Upper lobe of left lung (tissue), 6 donors: ENCODE results near the gene HSPD1. TPM values are rescaled to one million over a fixed set of nuclear protein-coding genes. Genes with fewer than 3 reads are reported as not detected.
A peak's percentile ranks its signal among the peaks of the same experiment; 100 is the strongest.

ENCODE experiments used
- ATAC-seq, 2 donors: fragments of 200-7000 bp; cut with Tn5 transposase; one replicate each; pipeline ENCODE4 v1.9.1; 2022; ENCODE audit warnings: mild to moderate bottlenecking in 2 of 2, moderate library complexity in 2 of 2; ENCODE audit not compliant: low FRiP score in 2 of 2
- DNase-seq, 2 donors: peaks; one replicate each; pipeline ENCODE4 v3.0.0-alpha.2; 2019 to 2020
- H3K27ac ChIP-seq, 4 donors: fragments of 200-600 bp; sonication (generic); one replicate each; pipeline ENCODE4 v1.5.1; 2016 to 2019
- H3K27me3 ChIP-seq, 4 donors: fragments of 200-600 bp; sonication (generic); one replicate each; pipeline ENCODE4 v1.5.1; 2017 to 2019
- H3K36me3 ChIP-seq, 4 donors: fragments of 200-600 bp; sonication (generic); one replicate each; pipeline ENCODE4 v1.5.1; 2016 to 2019
- H3K4me1 ChIP-seq, 4 donors: fragments of 200-600 bp; sonication (generic); one replicate each; pipeline ENCODE4 v1.5.1; 2018 to 2019
- H3K4me3 ChIP-seq, 4 donors: fragments of 200-600 bp; sonication (generic); one replicate each; pipeline ENCODE4 v1.5.1; 2017 to 2019; ENCODE audit warnings: mild to moderate bottlenecking in 2 of 4, moderate library complexity in 1 of 4
- H3K9me3 ChIP-seq, 4 donors: fragments of 200-600 bp; sonication (generic); one replicate each; pipeline ENCODE4 v1.5.1; 2018 to 2019
- EP300 ChIP-seq, 4 donors: sonication (generic); formaldehyde crosslinking; IDR thresholded peaks; one replicate each; pipeline ENCODE4 v1.5.1; 2017; ENCODE audit warnings: antibody characterized with exemption in 4 of 4, control low read depth in 2 of 4
- POLR2A ChIP-seq, 4 donors: fragments of 450-650 bp; IDR thresholded peaks; one replicate each; pipeline ENCODE4 v1.5.1; 2016 to 2017; ENCODE audit warnings: antibody characterized with exemption in 4 of 4, mild to moderate bottlenecking in 2 of 4
- POLR2AphosphoS5 ChIP-seq, 2 donors: sonication (generic); formaldehyde crosslinking; IDR thresholded peaks; one replicate each; pipeline ENCODE4 v1.5.1; 2017; ENCODE audit warnings: antibody characterized with exemption in 2 of 2
- WGBS, 2 donors: methylation state at CpG; one replicate each; pipeline ENCODE4 v1.1.5; 2017 to 2018; 5-methylcytosine and 5-hydroxymethylcytosine counted together
- total RNA-seq, 6 donors: library from RNA; depleted of rRNA in 4 of 6; stranded (reverse); fragments of >200 nt in 4 of 6; gene quantifications; one replicate each; pipeline versions ENCODE4 v1.1.0 to v1.2.1, GENCODE V29; 2016 to 2021
- TF ChIP-seq, protein P1 (sequence below), 6 experiments: fragments of 450-650 bp in 4 of 6; fragments of 200-600 bp in 2 of 6; sonication (generic) in 2 of 6; IDR thresholded peaks; one replicate each; pipeline ENCODE4 v1.5.1; 2016 to 2019; ENCODE audit warnings: antibody characterized with exemption in 6 of 6
- donor health status: DM: no; HTN: no; CAD: no; lungs with moderate emphysema.
- donor health status: DM: no; HTN: yes; CAD: no; lungs with severe emphysema.

Gene HSPD1
- total RNA-seq, 6 donors from 2014 or later: 42.8 to 159 (median 123) TPM

DNA sequence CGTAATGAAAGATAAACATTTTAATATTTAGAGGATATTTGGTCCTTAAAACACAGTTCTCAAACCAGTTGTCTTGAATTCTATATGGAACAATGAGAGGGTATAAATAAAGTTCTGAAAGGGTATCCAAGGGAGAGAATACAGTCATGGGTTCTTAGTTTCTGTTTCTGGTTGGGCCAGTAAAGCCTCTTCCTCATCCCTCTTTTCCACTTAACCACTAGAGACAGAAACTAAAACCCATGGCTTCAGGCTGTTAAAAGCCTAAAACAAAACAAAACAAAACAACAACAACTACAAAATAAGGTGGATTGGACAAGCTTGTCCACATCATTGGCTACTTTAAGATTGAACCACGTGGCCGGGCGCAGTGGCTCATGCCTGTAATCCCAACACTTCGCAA, 27.5 kb downstream of the HSPD1 start:
- 98 to 100% methylated on average over 5 of the region's 5 CpGs for WGBS, 2 donors
- TF ChIP-seq, protein P1, sequence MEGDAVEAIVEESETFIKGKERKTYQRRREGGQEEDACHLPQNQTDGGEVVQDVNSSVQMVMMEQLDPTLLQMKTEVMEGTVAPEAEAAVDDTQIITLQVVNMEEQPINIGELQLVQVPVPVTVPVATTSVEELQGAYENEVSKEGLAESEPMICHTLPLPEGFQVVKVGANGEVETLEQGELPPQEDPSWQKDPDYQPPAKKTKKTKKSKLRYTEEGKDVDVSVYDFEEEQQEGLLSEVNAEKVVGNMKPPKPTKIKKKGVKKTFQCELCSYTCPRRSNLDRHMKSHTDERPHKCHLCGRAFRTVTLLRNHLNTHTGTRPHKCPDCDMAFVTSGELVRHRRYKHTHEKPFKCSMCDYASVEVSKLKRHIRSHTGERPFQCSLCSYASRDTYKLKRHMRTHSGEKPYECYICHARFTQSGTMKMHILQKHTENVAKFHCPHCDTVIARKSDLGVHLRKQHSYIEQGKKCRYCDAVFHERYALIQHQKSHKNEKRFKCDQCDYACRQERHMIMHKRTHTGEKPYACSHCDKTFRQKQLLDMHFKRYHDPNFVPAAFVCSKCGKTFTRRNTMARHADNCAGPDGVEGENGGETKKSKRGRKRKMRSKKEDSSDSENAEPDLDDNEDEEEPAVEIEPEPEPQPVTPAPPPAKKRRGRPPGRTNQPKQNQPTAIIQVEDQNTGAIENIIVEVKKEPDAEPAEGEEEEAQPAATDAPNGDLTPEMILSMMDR (IDR thresholded peaks at IDR 0.05): no peak
- TF ChIP-seq POLR2A (IDR thresholded peaks at IDR 0.05) (no peak), POLR2AphosphoS5 (IDR thresholded peaks at IDR 0.05) (no peak), EP300 (IDR thresholded peaks at IDR 0.05) (no peak)
- ATAC-seq (no peak), DNase-seq (no peak)
- no peak overlapping the region for H3K27ac ChIP-seq
- no peaks in the 10 kb centered on the region for H3K4me1 ChIP-seq
- no peaks in the 10 kb centered on the region for H3K27me3 ChIP-seq
- no peak overlapping the region for H3K4me3 ChIP-seq
- H3K9me3 ChIP-seq: no peaks in the 10 kb centered on the region
- H3K36me3 ChIP-seq: peaks cover 24 to 94% (median 69%) of the 10 kb centered on the region in 4 donors

DNA sequence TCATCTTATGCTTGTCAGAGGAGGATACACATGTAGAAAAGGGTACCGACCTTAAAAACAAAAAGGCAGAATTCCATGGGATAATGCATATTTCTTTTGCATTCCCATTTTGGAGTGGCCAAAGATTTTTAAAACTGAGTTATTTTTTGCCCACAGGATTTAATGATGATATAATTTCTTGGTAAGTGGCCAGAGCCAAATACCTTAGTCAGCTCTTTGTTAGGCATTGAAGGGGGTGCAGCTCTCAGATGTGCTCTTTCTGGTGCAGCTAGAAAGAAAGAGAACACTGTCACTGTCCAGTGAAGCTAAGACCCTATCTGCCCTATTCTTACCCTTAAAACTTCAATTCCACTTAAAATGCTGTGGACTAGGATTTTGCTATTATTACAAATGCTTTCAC, 35.5 kb downstream of the HSPD1 start:
- Histone ChIP-seq H3K27me3 (no peaks in the 10 kb centered on the region), H3K27ac (no peak overlapping the region), H3K36me3 (peaks cover 32 to 90% (median 49%) of the 10 kb centered on the region in 4 donors), H3K4me1 (peaks cover 0 to 10% (median 0%) of the 10 kb centered on the region in 4 donors), H3K4me3 (no peak overlapping the region), H3K9me3 (no peaks in the 10 kb centered on the region)
- ATAC-seq: no peak
- TF ChIP-seq POLR2AphosphoS5 (IDR thresholded peaks at IDR 0.05) (no peak), POLR2A (IDR thresholded peaks at IDR 0.05) (no peak), EP300 (IDR thresholded peaks at IDR 0.05) (no peak)
- TF ChIP-seq, protein P1 (IDR thresholded peaks at IDR 0.05): no peak
- no peak for DNase-seq
- 69 to 80% methylated on average over 1 of the region's 1 CpG for WGBS, 2 donors

DNA sequence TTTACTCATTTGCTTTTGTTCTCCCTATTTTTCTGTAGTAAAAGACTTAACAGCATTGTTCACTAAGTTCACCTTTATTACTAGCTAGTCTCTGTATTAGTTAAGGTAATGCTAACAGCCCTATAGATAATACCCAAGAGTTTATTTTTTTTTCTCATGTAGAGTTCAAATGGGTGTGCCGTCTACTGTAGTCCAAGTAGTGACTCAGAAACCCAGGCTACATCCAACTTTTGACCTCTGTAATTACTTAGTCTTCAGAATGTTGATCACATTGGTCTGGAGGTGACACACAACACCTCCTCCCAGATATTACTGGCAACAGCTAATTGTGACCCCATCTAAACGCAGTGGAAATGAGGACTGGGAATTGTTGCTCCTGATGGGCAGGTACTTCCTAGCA, 38.6 kb downstream of the HSPD1 start:
- Histone ChIP-seq H3K27me3 (no peaks in the 10 kb centered on the region), H3K9me3 (no peaks in the 10 kb centered on the region), H3K4me1 (peaks cover 0 to 27% (median 5%) of the 10 kb centered on the region in 4 donors), H3K4me3 (no peak overlapping the region), H3K36me3 (peaks cover 21 to 58% (median 30%) of the 10 kb centered on the region in 4 donors), H3K27ac (no peak overlapping the region)
- 76 to 94% methylated on average over 2 of the region's 2 CpGs for WGBS, 2 donors
- no peak for TF ChIP-seq POLR2A (IDR thresholded peaks at IDR 0.05)
- TF ChIP-seq, protein P1 (IDR thresholded peaks at IDR 0.05): no peak
- TF ChIP-seq EP300 (IDR thresholded peaks at IDR 0.05): no peak
- TF ChIP-seq POLR2AphosphoS5 (IDR thresholded peaks at IDR 0.05): no peak
- DNase-seq: no peak
- ATAC-seq: peak in 1 of 2 donors; percentile 78

- no peak overlapping the region for H3K4me3 ChIP-seq
- H3K9me3 ChIP-seq: no peaks in the 10 kb centered on the region
- peaks cover 0 to 27% (median 5%) of the 10 kb centered on the region in 4 donors for H3K4me1 ChIP-seq
- H3K27ac ChIP-seq: no peak overlapping the region
- H3K36me3 ChIP-seq: peaks cover 17 to 54% (median 27%) of the 10 kb centered on the region in 4 donors
- DNase-seq (no peak), ATAC-seq (no peak)
- no peak for TF ChIP-seq EP300 (IDR thresholded peaks at IDR 0.05)
- TF ChIP-seq, protein P1 (IDR thresholded peaks at IDR 0.05): no peak
- no peak for TF ChIP-seq POLR2A (IDR thresholded peaks at IDR 0.05)
- TF ChIP-seq POLR2AphosphoS5 (IDR thresholded peaks at IDR 0.05): no peak
- H3K27me3 ChIP-seq: no peaks in the 10 kb centered on the region
- WGBS, 2 donors: 70 to 76% methylated on average over 4 of the region's 4 CpGs
Observed at GRCh38 chr2:197460649-197461048, 39.0 kb downstream of the HSPD1 start.

- TF ChIP-seq POLR2AphosphoS5 (IDR thresholded peaks at IDR 0.05): no peak
- TF ChIP-seq, protein P1 (IDR thresholded peaks at IDR 0.05): no peak
- TF ChIP-seq POLR2A (IDR thresholded peaks at IDR 0.05): no peak
- TF ChIP-seq EP300 (IDR thresholded peaks at IDR 0.05): no peak
- ATAC-seq (no peak), DNase-seq (no peak)
- peaks cover 13 to 42% (median 22%) of the 10 kb centered on the region in 4 donors for H3K4me1 ChIP-seq
- peaks cover 0 to 10% (median 7%) of the 10 kb centered on the region in 4 donors for H3K36me3 ChIP-seq
- H3K9me3 ChIP-seq: no peaks in the 10 kb centered on the region
- H3K4me3 ChIP-seq: no peak overlapping the region
- 86 to 100% methylated on average over 1 of the region's 1 CpG for WGBS, 2 donors
- H3K27me3 ChIP-seq: no peaks in the 10 kb centered on the region
- no peak overlapping the region for H3K27ac ChIP-seq
Observed at GRCh38 chr2:197455428-197455827, 44.2 kb downstream of the HSPD1 start.
